PC-9 (cell line): ENCODE measurements around the gene ATP1A2. TPM values are rescaled to one million over a fixed set of nuclear protein-coding genes. Genes with fewer than 3 reads are reported as not detected.

Experiments used
- BruUV-seq: library from RNA; stranded (reverse); fragments of 400-500 nt; replicated peaks from 2 replicates; lab custom pipeline; 2021; lab: Mats Ljungman, UMichigan
- CTCF ChIA-PET: fragments of 300-600 bp; sonication (Branson Sonifier 250); formaldehyde crosslinking; loops from one replicate; lab custom pipeline; 2022; ENCODE audit warnings: antibody characterized with exemption; lab: Charles Lee
- POLR2A ChIA-PET: fragments of 300-600 bp; sonication (Branson Sonifier 250); formaldehyde crosslinking; loops from one replicate; lab custom pipeline; 2022; ENCODE audit warnings: antibody characterized with exemption; ENCODE audit not compliant: unreplicated experiment; lab: Charles Lee
- DNase-seq, 2 experiments: peaks; one replicate each; pipeline versions ENCODE4 v3.0.0 to v3.0.0-alpha.2; 2015 to 2022; ENCODE audit warnings: mixed read lengths in 1 of 2
- H2AFZ ChIP-seq: fragments of 200-600 bp; sonication (generic); 2 replicates; pipeline ENCODE4 v1.8.1; 2017; ENCODE audit warnings: antibody characterized with exemption
- H3F3A ChIP-seq: fragments of 200-600 bp; sonication (generic); 2 replicates; pipeline ENCODE4 v1.8.1; 2017; ENCODE audit warnings: antibody characterized with exemption, mild to moderate bottlenecking, low read depth; ENCODE audit not compliant: insufficient read depth
- H3K27ac ChIP-seq: fragments of 200-600 bp; sonication (generic); 2 replicates; pipeline ENCODE4 v1.6.1; 2016; ENCODE audit warnings: mixed run types
- H3K27me3 ChIP-seq: fragments of 200-600 bp; sonication (generic); 2 replicates; pipeline ENCODE4 v1.6.1; 2016; ENCODE audit warnings: low read depth, mixed run types; ENCODE audit not compliant: insufficient read depth
- H3K36me3 ChIP-seq: fragments of 200-600 bp; sonication (generic); 2 replicates; pipeline ENCODE4 v1.6.1; 2016; ENCODE audit warnings: low read depth, mixed run types
- H3K4me1 ChIP-seq: fragments of 200-600 bp; sonication (generic); replicated peaks from 2 replicates; pipeline ENCODE4 v1.6.1; 2016; ENCODE audit warnings: mixed run types; ENCODE audit not compliant: insufficient read depth
- H3K4me2 ChIP-seq: fragments of 200-600 bp; sonication (generic); 2 replicates; pipeline ENCODE4 v1.6.1; 2017; ENCODE audit warnings: mixed run types
- H3K4me3 ChIP-seq: fragments of 200-600 bp; sonication (generic); 2 replicates; pipeline ENCODE4 v1.6.1; 2016; ENCODE audit warnings: mixed run types
- H3K79me2 ChIP-seq: fragments of 200-600 bp; sonication (generic); 2 replicates; pipeline ENCODE4 v1.6.1; 2017; ENCODE audit warnings: low read depth, mixed run types
- H3K9me2 ChIP-seq: fragments of 200-600 bp; sonication (generic); 2 replicates; pipeline ENCODE4 v1.8.1; 2017; ENCODE audit warnings: mild to moderate bottlenecking; ENCODE audit not compliant: insufficient read depth
- H3K9me3 ChIP-seq: fragments of 200-600 bp; sonication (generic); 2 replicates; pipeline ENCODE4 v1.8.1; 2016; ENCODE audit warnings: low read depth; ENCODE audit not compliant: insufficient read depth
- H4K20me1 ChIP-seq: fragments of 200-600 bp; sonication (generic); 2 replicates; pipeline ENCODE4 v1.8.1; 2017; ENCODE audit not compliant: insufficient read depth
- CTCF ChIP-seq: fragments of 200-600 bp; sonication (generic); conservative IDR thresholded peaks from 2 replicates; pipeline ENCODE4 v1.6.1; 2017; ENCODE audit warnings: mixed run types, antibody characterized with exemption, mild to moderate bottlenecking, moderate library complexity
- EZH2 ChIP-seq: fragments of 200-600 bp; sonication (generic); IDR thresholded peaks from 2 replicates; pipeline ENCODE4 v1.8.0; 2017; ENCODE audit warnings: antibody characterized with exemption, low read depth
- intact Hi-C: fragments of 100-400 bp; cut with micrococcal nuclease; formaldehyde crosslinking; loops from one replicate; pipeline ENCODE4 v1.10.0; 2022; ENCODE audit not compliant: unreplicated experiment
- total RNA-seq: library from RNA; stranded (reverse); gene quantifications from 2 replicates; pipeline ENCODE4 v1.2.3, GENCODE V29; 2021

ATP1A2 gene
- total RNA-seq, 1 experiment from 2014 or later, result 1.1 TPM

- no peak for TF ChIP-seq EZH2
- no peak for TF ChIP-seq CTCF
- no peaks in the 10 kb centered on the region for H4K20me1 ChIP-seq
- H3K27me3 ChIP-seq, result no peaks in the 10 kb centered on the region
- no peak overlapping the region for H3K4me3 ChIP-seq
- H3K9me2 ChIP-seq, result no peaks in the 10 kb centered on the region
- no peaks in the 10 kb centered on the region; the same call in 1 of the 2 replicates for H3F3A ChIP-seq
- H3K27ac ChIP-seq, result no peak overlapping the region
- CTCF ChIA-PET, result no interaction called here
- no peak overlapping the region for H3K4me2 ChIP-seq
- peaks cover 7% of the 10 kb centered on the region; the same call in 1 of the 2 replicates for H3K4me1 ChIP-seq
- intact Hi-C loops, result no loop called here
- no TSS peak for BruUV-seq
- DNase-seq, result no peak
- no peaks in the 10 kb centered on the region for H3K79me2 ChIP-seq
- H3K9me3 ChIP-seq, result no peaks in the 10 kb centered on the region; the same call in 1 of the 2 replicates
- H2AFZ ChIP-seq, result no peak overlapping the region
- no peaks in the 10 kb centered on the region for H3K36me3 ChIP-seq
- POLR2A ChIA-PET, result no interaction called here
These were observed 32.6 kb downstream of the ATP1A2 start for GRCh38 chr1:160148121-160148520.

DNA sequence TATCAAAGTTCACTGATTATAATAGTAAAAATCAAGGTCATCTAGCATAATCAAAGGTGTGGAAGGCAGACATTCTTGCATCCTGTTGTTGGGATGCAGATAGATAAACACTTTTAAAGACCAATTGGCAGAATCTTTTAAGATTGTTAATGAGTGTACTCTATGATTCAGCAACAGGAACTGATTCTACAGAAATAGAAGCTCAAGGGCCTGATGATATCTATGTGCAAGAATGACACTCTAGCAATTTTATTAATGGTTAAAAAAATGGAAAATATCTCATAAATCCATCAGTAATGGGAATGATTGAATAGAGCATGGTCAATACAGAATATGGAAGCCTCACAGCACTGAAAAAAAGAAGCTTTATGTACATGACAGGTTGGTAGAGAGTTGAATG lies 33.7 kb downstream of the ATP1A2 start:
- Histone ChIP-seq H3K27me3 (no peaks in the 10 kb centered on the region), H3K79me2 (no peaks in the 10 kb centered on the region), H3F3A (no peaks in the 10 kb centered on the region; the same call in 1 of the 2 replicates), H3K4me1 (peaks cover 7% of the 10 kb centered on the region; the same call in 1 of the 2 replicates), H3K27ac (peak overlapping the region; percentile 46), H3K36me3 (no peaks in the 10 kb centered on the region), H3K9me3 (no peaks in the 10 kb centered on the region; the same call in 1 of the 2 replicates), H4K20me1 (no peaks in the 10 kb centered on the region), H3K4me3 (no peak overlapping the region), H3K4me2 (0 out of 2 replicates have a peak overlapping the region, but pooled peaks have one; percentile 10), H2AFZ (no peak overlapping the region), H3K9me2 (no peaks in the 10 kb centered on the region)
- no peak for TF ChIP-seq EZH2
- no peak for TF ChIP-seq CTCF
- ChIA-PET CTCF (no interaction called here), POLR2A (interaction anchor here (0.6 kb wide), 1 partner anchor 50 kb away, joined by 23 read pairs; no protein-coding TSS in a partner anchor)
- DNase-seq, result no peak
- intact Hi-C loops, result no loop called here
- no TSS peak for BruUV-seq

GRCh38 chr1:160149716-160150115 lies 34.2 kb downstream of the ATP1A2 start:
- Histone ChIP-seq H3K79me2 (no peaks in the 10 kb centered on the region), H3K4me2 (0 out of 2 replicates have a peak overlapping the region, but pooled peaks have one; percentile 10), H3F3A (no peaks in the 10 kb centered on the region; the same call in 1 of the 2 replicates), H4K20me1 (no peaks in the 10 kb centered on the region), H3K4me1 (peaks cover 7% of the 10 kb centered on the region; the same call in 1 of the 2 replicates), H2AFZ (no peak overlapping the region), H3K36me3 (no peaks in the 10 kb centered on the region), H3K4me3 (no peak overlapping the region), H3K27me3 (no peaks in the 10 kb centered on the region), H3K9me2 (no peaks in the 10 kb centered on the region), H3K9me3 (no peaks in the 10 kb centered on the region; the same call in 1 of the 2 replicates), H3K27ac (peak overlapping the region; percentile 46)
- no peak for DNase-seq
- ChIA-PET POLR2A (interaction anchor here (0.6 kb wide), 1 partner anchor 51 kb away, joined by 23 read pairs; no protein-coding TSS in a partner anchor), CTCF (no interaction called here)
- TF ChIP-seq CTCF, result no peak
- TF ChIP-seq EZH2, result no peak
- intact Hi-C loops, result no loop called here
- no TSS peak for BruUV-seq
